Body of pancreas (tissue), 4 donors: ENCODE results near the gene ACSF3. TPM values are rescaled to one million over a fixed set of nuclear protein-coding genes. Genes with fewer than 3 reads are reported as not detected.

Experiments
- ATAC-seq: fragments of 150-250 bp; one replicate; pipeline ENCODE4 v1.9.1; 2016
- DNase-seq, 4 donors: peaks; one replicate each; pipeline ENCODE4 v3.0.0-alpha.2; 2019
- H3K27ac ChIP-seq, 4 donors: fragments of 200-600 bp; sonication (generic); 1 replicate in 3 of 4; 2 replicates in 1 of 4; pipeline versions ENCODE4 v1.5.1 to v1.6.1; 2016 to 2019; ENCODE audit warnings: mild to moderate bottlenecking in 1 of 4, mixed read lengths in 1 of 4, moderate library complexity in 1 of 4
- H3K27me3 ChIP-seq, 2 donors: fragments of 200-600 bp; sonication (generic); one replicate each; pipeline ENCODE4 v1.6.0; 2016; ENCODE audit warnings: mild to moderate bottlenecking in 1 of 2
- H3K36me3 ChIP-seq, 2 donors: fragments of 200-600 bp; sonication (generic); replicated peaks in 1 of 2; 2 replicates each; pipeline ENCODE4 v1.5.1; 2016; ENCODE audit warnings: low read depth in 2 of 2; ENCODE audit not compliant: insufficient read depth in 1 of 2
- H3K4me1 ChIP-seq: fragments of 200-600 bp; sonication (generic); one replicate; pipeline ENCODE4 v1.6.0; 2016
- H3K4me3 ChIP-seq, 2 donors: fragments of 200-600 bp; sonication (generic); 1 replicate in 1 of 2; 2 replicates in 1 of 2; pipeline ENCODE4 v1.5.1; 2016 to 2019
- H3K9me3 ChIP-seq, 3 donors: fragments of 200-600 bp; sonication (generic); 1 replicate in 2 of 3; 2 replicates in 1 of 3; pipeline ENCODE4 v1.5.1; 2016
- CTCF ChIP-seq, 7 experiments: fragments of 450-650 bp in 4 of 7; fragments of 200-600 bp in 3 of 7; sonication (generic) in 3 of 7; IDR thresholded peaks; one replicate each; pipeline ENCODE4 v1.5.1; 2016 to 2019; ENCODE audit warnings: antibody characterized with exemption in 7 of 7
- POLR2A ChIP-seq, 3 donors: fragments of 450-650 bp; IDR thresholded peaks; one replicate each; pipeline ENCODE4 v1.6.1; 2016; ENCODE audit warnings: antibody characterized with exemption in 3 of 3, mild to moderate bottlenecking in 2 of 3
- WGBS, 2 donors: methylation state at CpG; one replicate each; pipeline ENCODE4 v1.1.5; 2017; 5-methylcytosine and 5-hydroxymethylcytosine counted together
- intact Hi-C: fragments of 100-400 bp; cut with DNase I; formaldehyde crosslinking; loops from one replicate; pipeline ENCODE4 v1.15.1; 2023
- total RNA-seq, 2 donors: library from RNA; depleted of rRNA; stranded (reverse); fragments of >200 nt; gene quantifications; one replicate each; pipeline ENCODE4 v1.1.0, GENCODE V29; 2016

Gene ACSF3
- total RNA-seq, 2 donors from 2014 or later = 22.1 to 48.8 TPM

GRCh38 chr16:89113152-89113547, 19.5 kb downstream of the ACSF3 start:
- 91 to 94% methylated on average over 12 of the region's 12 CpGs for WGBS, 2 donors
- H3K27me3 ChIP-seq = no peaks in the 10 kb centered on the region
- peaks cover 0 to 16% of the 10 kb centered on the region in 2 donors for H3K36me3 ChIP-seq
- no peak for ATAC-seq
- intact Hi-C loops = no loop called here
- no peak overlapping the region for H3K4me3 ChIP-seq
- TF ChIP-seq POLR2A (IDR thresholded peaks at IDR 0.05) = no peak
- TF ChIP-seq CTCF (IDR thresholded peaks at IDR 0.05) = no peak
- no peak for DNase-seq
- no peaks in the 10 kb centered on the region for H3K4me1 ChIP-seq
- no peak overlapping the region for H3K27ac ChIP-seq
- no peaks in the 10 kb centered on the region for H3K9me3 ChIP-seq

GRCh38 chr16:89113661-89114060, 20.0 kb downstream of the ACSF3 start:
- no peak for TF ChIP-seq CTCF (IDR thresholded peaks at IDR 0.05)
- no peak for TF ChIP-seq POLR2A (IDR thresholded peaks at IDR 0.05)
- Histone ChIP-seq H3K27me3 (no peaks in the 10 kb centered on the region), H3K27ac (no peak overlapping the region), H3K4me1 (no peaks in the 10 kb centered on the region), H3K9me3 (no peaks in the 10 kb centered on the region), H3K4me3 (no peak overlapping the region), H3K36me3 (peaks cover 0 to 16% of the 10 kb centered on the region in 2 donors)
- intact Hi-C loops = no loop called here
- DNase-seq (no peak), ATAC-seq (no peak)
- WGBS, 2 donors = 93% methylated on average over 18 to 26 of the region's 27 CpGs

- intact Hi-C loops = no loop called here
- no peaks in the 10 kb centered on the region for H3K4me1 ChIP-seq
- no peak for TF ChIP-seq POLR2A (IDR thresholded peaks at IDR 0.05)
- TF ChIP-seq CTCF (IDR thresholded peaks at IDR 0.05) = no peak
- peaks cover 0 to 16% of the 10 kb centered on the region in 2 donors for H3K36me3 ChIP-seq
- H3K27me3 ChIP-seq = no peaks in the 10 kb centered on the region
- H3K9me3 ChIP-seq = no peaks in the 10 kb centered on the region
- ATAC-seq = no peak
- H3K4me3 ChIP-seq = no peak overlapping the region
- peak in 1 of 4 donors; percentile 7 for DNase-seq
- WGBS, 2 donors = 83 to 91% methylated on average over 30 to 33 of the region's 33 CpGs
- no peak overlapping the region for H3K27ac ChIP-seq
These were observed 20.7 kb downstream of the ACSF3 start for GRCh38 chr16:89114159-89114981.

- no peak for ATAC-seq
- intact Hi-C loops = no loop called here
- no peaks in the 10 kb centered on the region for H3K9me3 ChIP-seq
- no peaks in the 10 kb centered on the region for H3K4me1 ChIP-seq
- H3K27me3 ChIP-seq = no peaks in the 10 kb centered on the region
- peak overlapping the region in 1 of 4 donors; percentile 34 for H3K27ac ChIP-seq
- TF ChIP-seq POLR2A (IDR thresholded peaks at IDR 0.05) (no peak), CTCF (IDR thresholded peaks at IDR 0.05) (no peak)
- H3K4me3 ChIP-seq = no peak overlapping the region
- H3K36me3 ChIP-seq = peaks cover 0 to 16% of the 10 kb centered on the region in 2 donors
- DNase-seq = peak in 3 of 4 donors; percentile 33 to 79 (median 46)
- WGBS, 2 donors = 77 to 89% methylated on average over 25 of the region's 25 CpGs
These were observed 21.7 kb downstream of the ACSF3 start for GRCh38 chr16:89115216-89115861.
